GM12878 (cell line): ENCODE measurements around the gene GREB1. TPM values are rescaled to one million over a fixed set of nuclear protein-coding genes. Genes with fewer than 3 reads are reported as not detected.

Experiments
- ATAC-seq: fragments of 200-7000 bp; cut with Tn5 transposase; 3 replicates; pipeline ENCODE4 v1.9.1; 2020; ENCODE audit warnings: mild to moderate bottlenecking, moderate library complexity
- BruUV-seq: library from RNA; stranded (reverse); fragments of 400-500 nt; replicated peaks from 2 replicates; lab custom pipeline; 2021; lab: Mats Ljungman, UMichigan
- CTCF ChIA-PET: fragments of 300-600 bp; sonication (Branson Sonifier 250); formaldehyde crosslinking; extraction: SDS; loops from one replicate; lab custom pipeline; 2021; ENCODE audit warnings: inconsistent platforms; lab: Yijun Ruan, JAX
- POLR2A ChIA-PET: fragments of 350-600 bp; formaldehyde crosslinking; extraction: SDS; loops from one replicate; lab custom pipeline; 2021; ENCODE audit warnings: inconsistent platforms; lab: Charles Lee
- RAD21 ChIA-PET: fragments of 300-600 bp; sonication (Branson Sonifier 250); formaldehyde crosslinking; loops from one replicate; lab custom pipeline; 2023; ENCODE audit warnings: antibody characterized with exemption; ENCODE audit not compliant: unreplicated experiment; lab: Charles Lee
- SMC1A ChIA-PET: fragments of 300-600 bp; sonication (Branson Sonifier 250); formaldehyde crosslinking; loops from one replicate; lab custom pipeline; 2023; ENCODE audit not compliant: unreplicated experiment, uncharacterized antibody; lab: Charles Lee
- DNase-seq: peaks from one replicate; pipeline ENCODE4 v3.0.0-alpha.2; 2011; ENCODE audit warnings: low read depth, low spot score
- FAIRE-seq: peaks from 3 replicates; lab custom pipeline; 2011; peaks lifted over from hg19 to GRCh38; lab: Jason Lieb, UNC
- H2AFZ ChIP-seq: 2 replicates; pipeline ENCODE4 v1.6.0; 2011; ENCODE audit warnings: low read depth, low read length, control low read depth; ENCODE audit not compliant: control insufficient read depth
- H3K27ac ChIP-seq: 2 replicates; pipeline ENCODE4 v1.5.1; 2011; ENCODE audit warnings: control low read depth; ENCODE audit not compliant: control insufficient read depth, insufficient read depth
- H3K27me3 ChIP-seq, 2 experiments: replicated peaks in 1 of 2; 2 replicates each; pipeline versions ENCODE4 v1.6.0 to v1.6.1; 2011; ENCODE audit warnings: low read length in 1 of 2; ENCODE audit not compliant: control insufficient read depth in 2 of 2, insufficient read depth in 2 of 2
- H3K36me3 ChIP-seq, 2 experiments: 2 replicates each; pipeline ENCODE4 v1.5.1; 2011; ENCODE audit warnings: low read length in 1 of 2; ENCODE audit not compliant: control insufficient read depth in 2 of 2, insufficient read depth in 2 of 2
- H3K4me1 ChIP-seq: 2 replicates; pipeline ENCODE4 v1.6.1; 2011; ENCODE audit warnings: mild to moderate bottlenecking, low read length, moderate library complexity, mixed read lengths; ENCODE audit not compliant: control insufficient read depth, insufficient read depth
- H3K4me2 ChIP-seq: 2 replicates; pipeline ENCODE4 v1.6.0; 2011; ENCODE audit warnings: control low read depth; ENCODE audit not compliant: control insufficient read depth, insufficient read depth
- H3K4me3 ChIP-seq: fragments of 200-600 bp; sonication (generic); 2 replicates; pipeline ENCODE4 v1.5.1; 2016
- H3K79me2 ChIP-seq: 2 replicates; pipeline ENCODE4 v1.6.0; 2011; ENCODE audit warnings: low read length; ENCODE audit not compliant: control insufficient read depth, insufficient read depth
- H3K9ac ChIP-seq: 2 replicates; pipeline ENCODE4 v1.8.0; 2011; ENCODE audit warnings: low read length, control low read depth, mixed read lengths; ENCODE audit not compliant: control insufficient read depth, insufficient read depth
- H3K9me3 ChIP-seq: replicated peaks from 3 replicates; pipeline ENCODE4 v1.5.1; 2011; ENCODE audit warnings: mild to moderate bottlenecking, low read length; ENCODE audit not compliant: control insufficient read depth, insufficient read depth
- H4K20me1 ChIP-seq: 2 replicates; pipeline ENCODE4 v1.6.0; 2011; ENCODE audit not compliant: control insufficient read depth, insufficient read depth
- BHLHE40 ChIP-seq, 2 experiments: fragments of 450-650 bp in 1 of 2; IDR thresholded peaks; 2 replicates each; pipeline ENCODE4 v1.6.1; 2011 to 2017; ENCODE audit warnings: low read depth in 2 of 2, borderline replicate concordance in 1 of 2, improper control_type of control experiment in 1 of 2, low read length in 1 of 2, mild to moderate bottlenecking in 1 of 2
- BMI1 ChIP-seq: fragments of 450-650 bp; IDR thresholded peaks from 2 replicates; pipeline ENCODE4 v1.6.1; 2016; ENCODE audit warnings: mild to moderate bottlenecking, moderate library complexity, borderline replicate concordance
- EGR1 ChIP-seq, 2 experiments: IDR thresholded peaks; 1 replicate in 1 of 2; 2 replicates in 1 of 2; pipeline ENCODE4 v1.6.1; 2011 to 2012; ENCODE audit warnings: low read depth in 2 of 2, low read length in 2 of 2, borderline replicate concordance in 1 of 2, mild to moderate bottlenecking in 1 of 2, moderate library complexity in 1 of 2
- EP300 ChIP-seq, 2 experiments: fragments of 150-350 bp in 1 of 2; IDR thresholded peaks; 2 replicates each; pipeline ENCODE4 v1.6.1; 2011 to 2012; ENCODE audit warnings: low read depth in 2 of 2, low read length in 2 of 2, borderline replicate concordance in 1 of 2, improper control_type of control experiment in 1 of 2, inconsistent platforms in 1 of 2; ENCODE audit not compliant: control insufficient read depth in 1 of 2
- HDGF ChIP-seq: fragments of 450-650 bp; IDR thresholded peaks from 2 replicates; pipeline ENCODE4 v1.6.1; 2016; ENCODE audit warnings: antibody characterized with exemption
- MTA2 ChIP-seq: fragments of 450-650 bp; IDR thresholded peaks from 2 replicates; pipeline ENCODE4 v1.6.1; 2016; ENCODE audit warnings: low read depth, mild to moderate bottlenecking, moderate library complexity
- NR2C1 ChIP-seq: fragments of 450-650 bp; IDR thresholded peaks from 2 replicates; pipeline ENCODE4 v1.6.1; 2017; ENCODE audit warnings: antibody characterized with exemption, mild to moderate bottlenecking, moderate library complexity
- RB1 ChIP-seq: fragments of 450-650 bp; formaldehyde crosslinking; IDR thresholded peaks from 2 replicates; pipeline ENCODE4 v1.6.1; 2017; ENCODE audit warnings: mild to moderate bottlenecking, borderline replicate concordance
- RFX5 ChIP-seq: IDR thresholded peaks from 2 replicates; pipeline ENCODE4 v1.6.1; 2011; ENCODE audit warnings: low read depth, low read length, improper control_type of control experiment
- RUNX3 ChIP-seq: IDR thresholded peaks from 2 replicates; pipeline ENCODE4 v1.6.1; 2012; ENCODE audit warnings: low read length, inconsistent platforms
- SIX5 ChIP-seq: IDR thresholded peaks from 2 replicates; pipeline ENCODE4 v1.6.1; 2011; ENCODE audit warnings: mild to moderate bottlenecking, low read depth, low read length, moderate library complexity; ENCODE audit not compliant: severe bottlenecking
- SPI1 ChIP-seq: IDR thresholded peaks from 2 replicates; pipeline ENCODE4 v1.6.1; 2011; ENCODE audit warnings: low read depth, mild to moderate bottlenecking, low read length, moderate library complexity, borderline replicate concordance; ENCODE audit not compliant: insufficient read depth
- SUZ12 ChIP-seq: fragments of 200-600 bp; sonication (generic); IDR thresholded peaks from one replicate; pipeline ENCODE4 v1.6.1; 2018; ENCODE audit warnings: antibody characterized with exemption, mild to moderate bottlenecking; ENCODE audit not compliant: unreplicated experiment
- YY1 ChIP-seq: IDR thresholded peaks from 2 replicates; pipeline ENCODE4 v1.6.1; 2011; ENCODE audit warnings: low read depth, mild to moderate bottlenecking, low read length
- WGBS: methylation state at CpG from one replicate; pipeline ENCODE4 v1.1.6; 2016; ENCODE audit warnings: low lambda C conversion rate; ENCODE audit not compliant: insufficient replicate concordance, insufficient coverage; ENCODE audit errors: missing lambda C conversion rate; 5-methylcytosine and 5-hydroxymethylcytosine counted together
- in situ Hi-C: fragments of 300-500 bp; cut with MboI; formaldehyde crosslinking; loops from 9 replicates; pipeline ENCODE4 v1.14.3; 2018; ENCODE audit warnings: mixed read lengths
- intact Hi-C: fragments of 100-400 bp; cut with micrococcal nuclease; formaldehyde crosslinking; loops from one replicate; pipeline ENCODE4 v1.14.2; 2022; ENCODE audit not compliant: unreplicated experiment
- polyA plus RNA-seq, 11 experiments: library from polyadenylated mRNA; depleted of rRNA in 4 of 11; unstranded in 6 of 11; stranded (reverse) in 5 of 11; fragments of >200 nt; fragmentation: Nextera tagmentation in 4 of 11; fragmentation: Illumina TruSeq in 1 of 11; extraction: Ambion mirVana in 4 of 11; extraction: Trizol in 1 of 11; gene quantifications; 1 replicate in 1 of 11; 2 replicates in 10 of 11; pipeline versions ENCODE4 v1.2.1 to v1.2.3, GENCODE V29; 2011 to 2016; ENCODE audit warnings: inconsistent platforms in 2 of 11, missing spikeins in 2 of 11, low read depth in 1 of 11
- total RNA-seq, 4 experiments: library from RNA; depleted of rRNA in 3 of 4; stranded (reverse); fragments of >200 nt in 3 of 4; fragmentation: Illumina TruSeq in 1 of 4; extraction: Trizol in 1 of 4; gene quantifications; 2 replicates each; pipeline versions ENCODE4 v1.2.1 to v1.2.3, GENCODE V29; 2013 to 2021

Gene GREB1
- total and polyA plus RNA-seq, 10 of the 15 experiments (the other 5 are each of a cell fraction or from before 2014, with no cell fraction given) = 0.09 to 2.1 (median 0.37) TPM; not detected in 1

GRCh38 chr2:11647834-11648600 is 114.2 kb downstream of the GREB1 start:
- Histone ChIP-seq H3K4me3 (no peak overlapping the region), H3K79me2 (no peaks in the 10 kb centered on the region), H3K9ac (no peak overlapping the region), H3K4me2 (no peak overlapping the region), H3K27me3 (no peaks in the 10 kb centered on the region; a peak in 3 of 4 replicates), H3K27ac (no peak overlapping the region), H4K20me1 (no peaks in the 10 kb centered on the region), H3K4me1 (no peaks in the 10 kb centered on the region), H3K36me3 (no peaks in the 10 kb centered on the region), H2AFZ (no peak overlapping the region), H3K9me3 (no peaks in the 10 kb centered on the region; the same call in 2 of the 3 replicates)
- WGBS = 35% methylated on average over 7 of the region's 7 CpGs
- ChIA-PET POLR2A (no interaction called here), SMC1A (no interaction called here), CTCF (no interaction called here), RAD21 (no interaction called here)
- TF ChIP-seq SIX5 = no peak
- TF ChIP-seq EP300 (IDR thresholded peaks at IDR 0.05; ENCODE audit: borderline replicate concordance in 1 of 2, control insufficient read depth in 1 of 2, low read depth in 2 of 2, low read length in 2 of 2) = no peak
- intact Hi-C loops (no loop called here), in situ Hi-C loops (no loop called here)
- ATAC-seq = no peak
- DNase-seq = no peak
- no peak for FAIRE-seq
- BruUV-seq = no TSS peak

GRCh38 chr2:11649093-11649492 is 115.2 kb downstream of the GREB1 start:
- Histone ChIP-seq H3K27ac (no peak overlapping the region), H3K36me3 (no peaks in the 10 kb centered on the region), H3K9ac (no peak overlapping the region), H3K9me3 (no peaks in the 10 kb centered on the region; the same call in 2 of the 3 replicates), H3K4me3 (no peak overlapping the region), H4K20me1 (no peaks in the 10 kb centered on the region), H3K4me2 (no peak overlapping the region), H3K4me1 (no peaks in the 10 kb centered on the region), H2AFZ (no peak overlapping the region), H3K27me3 (no peaks in the 10 kb centered on the region; a peak in 3 of 4 replicates), H3K79me2 (no peaks in the 10 kb centered on the region)
- ChIA-PET CTCF (no interaction called here), RAD21 (no interaction called here), SMC1A (no interaction called here), POLR2A (no interaction called here)
- 5% methylated on average over 2 of the region's 2 CpGs for WGBS
- no TSS peak for BruUV-seq
- ATAC-seq (no peak), DNase-seq (no peak), FAIRE-seq (no peak)
- in situ Hi-C loops = no loop called here
- intact Hi-C loops = no loop called here
- TF ChIP-seq RB1 (no peak), BHLHE40 (IDR thresholded peaks at IDR 0.05; ENCODE audit: borderline replicate concordance in 1 of 2, low read depth in 2 of 2, low read length in 1 of 2) (no peak), SPI1 (no peak), NR2C1 (no peak), RFX5 (no peak), BMI1 (no peak), EGR1 (IDR thresholded peaks at IDR 0.05; ENCODE audit: borderline replicate concordance in 1 of 2, low read depth in 2 of 2, low read length in 2 of 2) (no peak), MTA2 (no peak), HDGF (no peak), SUZ12 (no peak), RUNX3 (no peak), YY1 (no peak)
